GM23338 (cell line): ENCODE data around the gene SRM. TPM values are rescaled to one million over a fixed set of nuclear protein-coding genes. Genes with fewer than 3 reads are reported as not detected.

ENCODE experiments used
- CTCF ChIP-seq, 2 experiments: fragments of 200-600 bp in 1 of 2; sonication (generic) in 1 of 2; conservative IDR thresholded peaks; 2 replicates each; pipeline versions ENCODE4 v1.5.1 to v1.6.1; 2016 to 2017; ENCODE audit warnings: antibody characterized with exemption in 2 of 2, low read depth in 2 of 2, mild to moderate bottlenecking in 2 of 2, moderate library complexity in 1 of 2
- ETS1 ChIP-seq: IDR thresholded peaks from 2 replicates; pipeline ENCODE4 v1.6.1; 2016; ENCODE audit warnings: antibody characterized with exemption
- EZH2phosphoT487 ChIP-seq: fragments of 200-600 bp; sonication (generic); IDR thresholded peaks from one replicate; pipeline ENCODE4 v1.8.1; 2018; ENCODE audit warnings: antibody characterized with exemption; ENCODE audit not compliant: unreplicated experiment
- JUNB ChIP-seq: IDR thresholded peaks from one replicate; pipeline ENCODE4 v1.6.1; 2016; ENCODE audit warnings: antibody characterized with exemption; ENCODE audit not compliant: unreplicated experiment
- NANOG ChIP-seq: IDR thresholded peaks from 2 replicates; pipeline ENCODE4 v1.6.1; 2016; ENCODE audit warnings: antibody characterized with exemption, borderline replicate concordance
- ZNF114 ChIP-seq: fragments of 250-450 bp; sonication (Bioruptor Pico); IDR thresholded peaks from 2 replicates; pipeline ENCODE4 v1.5.0; 2020; ENCODE audit warnings: mild to moderate bottlenecking, moderate library complexity
- ZNF331 ChIP-seq: fragments of 250-450 bp; sonication (Bioruptor Pico); IDR thresholded peaks from 2 replicates; pipeline ENCODE4 v1.5.0; 2020; ENCODE audit warnings: low read depth, mild to moderate bottlenecking, moderate library complexity
- ZNF462 ChIP-seq: fragments of 250-450 bp; sonication (Bioruptor Pico); IDR thresholded peaks from 2 replicates; pipeline ENCODE4 v1.5.0; 2020; ENCODE audit warnings: mild to moderate bottlenecking, moderate library complexity
- polyA plus RNA-seq: library from polyadenylated mRNA; unstranded; fragments of >200 nt; fragmentation: Nextera tagmentation; extraction: Ambion mirVana; gene quantifications from 2 replicates; pipeline ENCODE4 v1.2.1, GENCODE V29; 2016
- total RNA-seq: library from RNA; depleted of rRNA; stranded (reverse); fragments of >200 nt; shearing (Covaris generic); gene quantifications from 2 replicates; pipeline ENCODE4 v1.2.3, GENCODE V29; 2014

SRM gene
- total and polyA plus RNA-seq, 2 experiments from 2014 or later, result 170 to 253 TPM

- no peak for TF ChIP-seq ZNF462 (CRISPR knock-in tag)
- TF ChIP-seq ZNF331 (CRISPR knock-in tag), result no peak
- TF ChIP-seq CTCF (conservative IDR thresholded peaks at IDR 0.05; ENCODE audit: low read depth in 2 of 2), result no peak
- no peak for TF ChIP-seq JUNB
- TF ChIP-seq ETS1, result no peak
- TF ChIP-seq EZH2phosphoT487, result no peak
- TF ChIP-seq NANOG, result no peak
- TF ChIP-seq ZNF114, result no peak
Measured at GRCh38 chr1:11044086-11044848, 15.6 kb downstream of the SRM start (continued).
